ENCODE measurements around the gene RFESD.

Gene RFESD

GRCh38 chr5:95610546-95610945 lies 36.0 kb upstream of the RFESD start:
- no peak for DNase-seq (ENCODE audit: low read depth, low spot score)
- no peak for TF ChIP-seq CTCF (IDR thresholded peaks at IDR 0.05; ENCODE audit: insufficient read depth, low read length, missing control alignments)
- ChIA-PET POLR2A (no interaction called here), CTCF (interaction anchor here (1.9 kb wide), 1 partner anchor 238 kb away, joined by 5 read pairs; no protein-coding TSS in a partner anchor)
- H3K4me3 ChIP-seq (ENCODE audit: low read depth, low read length): no peak overlapping the region

- no peak for DNase-seq (ENCODE audit: low read depth, low spot score)
- ChIA-PET POLR2A (no interaction called here), CTCF (interaction anchor here (1.9 kb wide), 1 partner anchor 238 kb away, joined by 5 read pairs; no protein-coding TSS in a partner anchor)
- no peak overlapping the region for H3K4me3 ChIP-seq (ENCODE audit: low read depth, low read length)
- TF ChIP-seq CTCF (IDR thresholded peaks at IDR 0.05; ENCODE audit: insufficient read depth, low read length, missing control alignments): no peak
These were observed 35.2 kb upstream of the RFESD start for GRCh38 chr5:95611396-95611795.

GRCh38 chr5:95613514-95613913 lies 33.1 kb upstream of the RFESD start:
- CTCF ChIA-PET: no interaction called here
- TF ChIP-seq CTCF (IDR thresholded peaks at IDR 0.05; ENCODE audit: insufficient read depth, low read length, missing control alignments): no peak

GRCh38 chr5:95615164-95615467 lies 31.5 kb upstream of the RFESD start:
- no peak overlapping the region for H3K4me3 ChIP-seq (ENCODE audit: low read depth, low read length)
- no peak for DNase-seq (ENCODE audit: low read depth, low spot score)
- ChIA-PET POLR2A (no interaction called here), CTCF (no interaction called here)
- TF ChIP-seq CTCF (IDR thresholded peaks at IDR 0.05; ENCODE audit: insufficient read depth, low read length, missing control alignments): no peak

More at GRCh38 chr5:95613514-95613913, 33.1 kb upstream of the RFESD start:
- POLR2A ChIA-PET: no interaction called here
- no peak overlapping the region for H3K4me3 ChIP-seq (ENCODE audit: low read depth, low read length)
- no peak for DNase-seq (ENCODE audit: low read depth, low spot score)

- no peak for DNase-seq (ENCODE audit: low read depth, low spot score)
- H3K4me3 ChIP-seq (ENCODE audit: low read depth, low read length): no peak overlapping the region
- CTCF ChIA-PET: no interaction called here
- TF ChIP-seq CTCF (IDR thresholded peaks at IDR 0.05; ENCODE audit: insufficient read depth, low read length, missing control alignments): no peak
- POLR2A ChIA-PET: no interaction called here
These were observed 29.5 kb upstream of the RFESD start for GRCh38 chr5:95617057-95617456.

GRCh38 chr5:95619096-95619495 lies 27.5 kb upstream of the RFESD start:
- TF ChIP-seq CTCF (IDR thresholded peaks at IDR 0.05; ENCODE audit: insufficient read depth, low read length, missing control alignments): no peak
- ChIA-PET CTCF (no interaction called here), POLR2A (no interaction called here)
- H3K4me3 ChIP-seq (ENCODE audit: low read depth, low read length): no peak overlapping the region
- DNase-seq (ENCODE audit: low read depth, low spot score): no peak
